ENCODE data around the gene STK11.

Gene STK11

GRCh38 chr19:1267477-1268225 lies 62.1 kb downstream of the STK11 start:
- H3K4me3 ChIP-seq (replicated peaks; ENCODE audit: low read depth, low read length) = peak overlapping the region; percentile 43
- TF ChIP-seq CTCF (IDR thresholded peaks at IDR 0.05; ENCODE audit: low read depth, low read length, missing control alignments) = no peak
- DNase-seq (ENCODE audit: extremely low read depth, low read depth) = no peak

- no peak for DNase-seq (ENCODE audit: extremely low read depth, low read depth)
- H3K4me3 ChIP-seq (replicated peaks; ENCODE audit: low read depth, low read length) = peak overlapping the region; percentile 78; the same call in 1 of the 2 replicates
- TF ChIP-seq CTCF (IDR thresholded peaks at IDR 0.05; ENCODE audit: low read depth, low read length, missing control alignments) = no peak
These were observed 62.9 kb downstream of the STK11 start for GRCh38 chr19:1268226-1269064.

GRCh38 chr19:1269065-1269477 lies 63.5 kb downstream of the STK11 start, which contains the start of gene CIRBP:
TSS of gene CIRBP (plus strand) at chr19:1269332. CDS start at chr19:1270934, 1,602 bp downstream.
- H3K4me3 ChIP-seq (replicated peaks; ENCODE audit: low read depth, low read length) = peak within 1 kb of the TSS; percentile 78
- DNase-seq (ENCODE audit: extremely low read depth, low read depth) = peak; percentile 86
- TF ChIP-seq CTCF (IDR thresholded peaks at IDR 0.05; ENCODE audit: low read depth, low read length, missing control alignments) = no peak

- DNase-seq (ENCODE audit: extremely low read depth, low read depth) = peak; percentile 65
- H3K4me3 ChIP-seq (replicated peaks; ENCODE audit: low read depth, low read length) = peak overlapping the region; percentile 78
- TF ChIP-seq CTCF (IDR thresholded peaks at IDR 0.05; ENCODE audit: low read depth, low read length, missing control alignments) = no peak
These were observed 64.1 kb downstream of the STK11 start for GRCh38 chr19:1269478-1270212.

GRCh38 chr19:1270213-1270853 lies 64.8 kb downstream of the STK11 start:
- TF ChIP-seq CTCF (IDR thresholded peaks at IDR 0.05; ENCODE audit: low read depth, low read length, missing control alignments) = no peak
- DNase-seq (ENCODE audit: extremely low read depth, low read depth) = no peak
- peak overlapping the region; percentile 78 for H3K4me3 ChIP-seq (replicated peaks; ENCODE audit: low read depth, low read length)

Data from HFF-Myc (cell line).